Activated CD4-positive, alpha-beta T cell treated with anti-CD3 and anti-CD28 coated beads, Interleukin-2, amount 50 U/mL, for 4 hours (primary cell): ENCODE data around the gene RTN4.
A peak's percentile ranks its signal among the peaks of the same experiment; 100 is the strongest.

ENCODE experiments used
- DNase-seq, 2 experiments: peaks; one replicate each; pipeline ENCODE4 v3.0.0-alpha.2; 2020

RTN4 gene

DNA sequence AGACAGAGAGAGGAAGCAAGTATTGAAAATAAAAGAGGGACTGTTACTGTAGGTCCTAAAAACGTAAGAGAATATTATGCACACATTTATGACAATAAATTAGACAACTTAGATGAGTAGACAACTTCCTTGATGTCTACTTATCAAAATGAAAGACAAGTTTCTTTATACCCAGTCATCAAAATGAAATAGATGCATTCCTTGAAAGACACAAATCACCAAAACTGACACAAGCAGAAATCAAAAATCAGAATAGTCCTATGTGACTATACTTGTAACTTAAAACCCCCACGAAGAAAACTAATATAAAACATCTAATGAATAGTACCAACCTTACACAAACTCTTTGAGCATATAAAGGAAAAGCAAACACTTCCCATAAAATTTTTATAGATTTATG, 14.5 kb downstream of the RTN4 start:
- no peak for DNase-seq

DNA sequence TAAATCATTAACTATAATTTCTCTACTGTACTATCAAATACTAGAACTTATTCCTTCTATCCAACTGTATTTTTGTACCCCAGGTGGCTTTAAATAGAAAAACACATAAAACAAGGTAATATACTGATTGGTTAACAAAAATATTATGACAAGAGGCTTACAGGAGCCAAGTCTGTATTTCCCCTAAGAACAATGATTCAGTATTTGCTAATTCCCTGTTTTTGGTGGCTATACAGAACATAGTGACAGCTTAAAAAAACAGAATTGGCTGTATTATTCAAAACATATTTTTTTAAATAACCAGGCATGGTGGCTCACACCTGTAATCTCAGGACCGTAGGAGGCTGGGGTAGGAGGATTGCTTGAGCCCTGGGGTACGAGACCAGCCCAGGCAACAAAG, 16.3 kb downstream of the RTN4 start:
- DNase-seq, result no peak

DNA sequence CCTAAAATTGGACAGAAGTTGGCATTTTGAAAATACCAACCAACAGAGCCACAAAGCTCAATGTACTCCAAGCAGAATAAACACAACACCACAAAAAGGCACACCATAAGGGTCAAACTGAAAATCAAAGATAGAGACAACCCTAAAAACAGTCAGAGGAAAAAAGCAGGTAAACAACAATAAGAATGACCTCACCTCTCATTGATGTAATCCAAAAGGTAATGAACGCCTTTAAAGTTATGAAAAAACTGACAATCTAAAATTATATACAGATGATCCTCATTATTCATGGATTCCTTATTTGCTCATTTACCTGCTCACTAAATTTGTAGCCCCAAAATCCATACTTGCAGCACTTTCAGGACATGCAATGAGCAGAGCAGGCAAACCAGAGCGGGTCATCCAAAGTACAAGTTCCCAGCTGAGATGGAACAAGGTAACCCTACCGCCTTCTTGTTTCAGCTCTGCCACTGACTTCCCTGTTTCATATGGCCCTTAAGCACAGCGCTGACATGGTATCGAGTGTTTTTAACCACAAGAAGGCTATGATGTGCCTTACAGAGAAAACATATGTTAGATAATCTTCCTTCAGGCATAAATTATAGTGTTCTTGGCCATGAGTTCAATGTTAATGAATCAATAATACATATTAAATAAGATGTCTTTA, 17.0 kb downstream of the RTN4 start:
- no peak for DNase-seq

DNA sequence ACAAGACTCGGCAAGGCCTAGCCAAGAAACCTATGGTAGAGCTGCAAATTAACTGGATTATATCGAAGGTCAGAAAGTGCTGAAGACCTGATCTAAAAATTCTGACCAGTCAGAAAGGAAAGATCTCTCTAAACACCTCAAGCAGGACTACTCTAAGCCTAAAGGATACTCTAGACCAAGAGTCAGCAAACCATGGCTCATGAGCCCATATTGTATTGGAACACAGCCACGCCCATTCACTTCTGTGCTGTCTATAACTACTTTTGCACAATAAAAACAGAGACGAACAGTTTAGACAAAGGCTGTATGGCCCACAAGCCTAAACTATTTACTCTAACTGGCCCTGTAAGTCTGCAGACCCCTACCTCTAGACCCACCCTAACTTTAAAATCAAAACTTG, 18.7 kb downstream of the RTN4 start:
- no peak for DNase-seq

DNA sequence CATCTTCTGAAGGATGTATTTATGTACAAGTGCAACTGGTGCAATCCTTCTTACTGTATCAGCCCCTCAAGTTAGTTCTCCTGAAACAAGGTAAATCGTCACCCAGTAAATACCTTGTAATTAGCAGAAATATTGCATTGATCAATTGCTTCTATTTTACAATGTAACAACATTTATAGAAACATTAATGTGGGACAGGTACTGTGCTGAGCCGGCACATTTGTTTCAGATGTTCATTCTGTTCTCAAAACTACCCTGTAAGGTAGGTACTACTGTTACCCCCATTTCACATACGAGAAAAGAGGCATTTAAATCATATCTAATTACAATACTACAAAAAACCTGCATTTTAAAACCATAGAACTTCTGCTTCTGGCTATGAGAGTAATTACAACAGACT, 19.5 kb downstream of the RTN4 start:
- no peak for DNase-seq

DNA sequence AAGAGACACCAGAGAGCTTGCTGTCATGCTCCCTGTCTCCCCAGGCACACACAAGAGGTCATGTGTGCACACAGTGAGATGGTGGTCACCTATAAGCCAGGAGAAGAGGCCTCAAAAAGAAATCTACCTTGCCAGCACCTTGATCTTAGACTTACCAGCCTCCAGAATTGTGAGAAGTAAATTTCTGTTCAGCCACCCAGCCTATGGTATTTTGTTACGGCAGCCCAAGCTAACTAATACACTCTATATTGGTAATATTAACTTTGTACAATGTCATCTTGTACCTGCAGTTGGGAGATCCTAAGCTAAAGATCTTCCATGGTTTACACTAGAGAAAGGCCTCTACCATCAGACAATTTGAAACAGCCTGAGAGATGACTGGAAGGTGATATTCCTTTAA, 21.2 kb downstream of the RTN4 start:
- no peak for DNase-seq

DNA sequence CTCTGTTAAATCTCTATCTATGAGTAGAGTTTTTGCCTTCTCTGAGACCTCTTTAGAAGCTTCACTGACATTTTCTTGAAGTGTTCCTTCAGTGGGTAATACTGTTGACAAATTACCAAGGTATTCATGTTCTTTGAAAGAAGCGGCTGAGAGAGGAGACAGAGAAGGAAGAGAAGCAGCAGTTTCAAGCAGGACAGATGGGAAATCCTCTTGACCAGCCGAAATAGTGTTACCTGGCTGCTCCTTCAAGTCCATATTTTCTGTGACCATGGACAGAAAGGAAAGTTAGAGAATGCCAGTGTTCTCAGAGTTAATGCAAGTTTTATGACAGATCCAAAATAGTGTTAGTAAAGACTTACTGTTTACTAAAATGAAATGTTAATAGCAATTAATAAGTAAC, 23.0 kb downstream of the RTN4 start:
- no peak for DNase-seq

DNA sequence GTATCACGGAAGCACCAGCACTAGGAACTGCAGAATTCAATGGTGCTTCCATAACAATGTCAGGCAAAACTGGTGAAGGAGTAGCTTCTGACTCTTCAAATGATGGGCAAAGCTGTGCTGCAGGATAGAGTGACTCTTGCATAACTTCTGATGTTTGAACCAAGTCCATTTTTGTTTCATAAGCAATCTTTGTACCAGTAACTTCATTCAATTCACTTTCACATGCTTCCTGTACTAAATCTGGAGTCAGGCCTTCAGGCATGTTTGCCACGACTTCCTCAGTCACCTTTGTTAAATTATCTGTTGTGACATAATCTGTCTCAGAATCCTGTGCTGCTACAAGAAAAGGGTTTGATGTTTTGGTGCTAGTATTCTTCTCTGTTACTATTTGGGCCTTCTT, 24.0 kb downstream of the RTN4 start:
- no peak for DNase-seq

DNA sequence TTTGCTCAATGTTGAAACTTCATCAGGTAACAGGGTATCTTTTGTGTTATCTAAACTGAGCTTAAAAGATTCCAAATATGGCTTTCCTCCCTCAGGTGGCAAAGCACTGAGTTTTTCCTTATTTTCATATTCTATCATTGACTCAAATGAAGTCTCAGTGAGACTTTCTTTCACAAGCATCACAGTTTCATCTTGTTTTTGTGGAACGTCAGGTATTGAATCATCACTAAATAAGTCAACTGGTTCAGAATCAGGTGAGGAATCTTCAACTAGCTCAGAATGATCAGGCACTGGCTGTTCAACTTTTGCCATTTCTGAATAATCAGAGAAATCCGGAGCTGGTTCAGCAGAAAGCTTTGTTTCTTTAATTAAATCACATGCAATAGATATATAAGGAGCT, 24.6 kb downstream of the RTN4 start:
- no peak for DNase-seq

DNA sequence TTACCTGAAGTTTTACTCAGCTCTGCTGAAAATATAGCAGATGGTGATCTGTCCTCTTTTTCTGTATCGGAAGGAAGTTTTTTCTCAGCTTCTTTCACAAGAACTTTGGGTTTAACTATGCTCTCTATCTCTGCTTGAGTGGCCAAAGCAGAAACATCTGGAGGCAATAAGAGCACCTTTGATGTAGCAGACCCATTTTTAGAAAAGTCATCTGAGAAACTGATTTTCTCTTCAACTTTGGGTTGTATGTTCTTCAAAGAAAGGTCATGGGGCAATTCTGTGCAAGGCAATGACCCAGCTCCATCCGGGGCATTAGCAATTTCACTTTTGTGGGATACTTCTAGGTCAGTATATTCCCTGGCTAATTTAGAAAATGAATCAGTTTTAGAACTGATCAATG, 25.2 kb downstream of the RTN4 start:
- no peak for DNase-seq

DNA sequence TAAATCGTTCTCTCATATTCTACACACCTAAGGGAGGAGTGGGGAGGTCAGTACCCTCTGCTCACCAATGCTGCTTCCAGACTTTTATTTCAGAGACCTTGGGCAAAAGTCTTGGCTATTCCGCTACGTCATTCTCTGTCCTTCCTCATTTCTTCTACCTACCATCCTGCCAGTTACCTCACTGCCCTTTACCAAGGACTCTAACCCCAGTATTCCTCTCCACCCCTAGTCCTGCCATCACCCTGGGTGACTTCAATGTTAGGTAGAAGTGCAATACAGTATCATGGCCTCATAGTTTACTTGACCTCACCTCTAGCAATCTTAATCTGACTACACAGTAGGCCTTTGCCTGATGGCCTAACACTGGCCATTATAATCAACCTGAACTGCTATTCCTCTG, 27.8 kb downstream of the RTN4 start:
- DNase-seq, result no peak

DNA sequence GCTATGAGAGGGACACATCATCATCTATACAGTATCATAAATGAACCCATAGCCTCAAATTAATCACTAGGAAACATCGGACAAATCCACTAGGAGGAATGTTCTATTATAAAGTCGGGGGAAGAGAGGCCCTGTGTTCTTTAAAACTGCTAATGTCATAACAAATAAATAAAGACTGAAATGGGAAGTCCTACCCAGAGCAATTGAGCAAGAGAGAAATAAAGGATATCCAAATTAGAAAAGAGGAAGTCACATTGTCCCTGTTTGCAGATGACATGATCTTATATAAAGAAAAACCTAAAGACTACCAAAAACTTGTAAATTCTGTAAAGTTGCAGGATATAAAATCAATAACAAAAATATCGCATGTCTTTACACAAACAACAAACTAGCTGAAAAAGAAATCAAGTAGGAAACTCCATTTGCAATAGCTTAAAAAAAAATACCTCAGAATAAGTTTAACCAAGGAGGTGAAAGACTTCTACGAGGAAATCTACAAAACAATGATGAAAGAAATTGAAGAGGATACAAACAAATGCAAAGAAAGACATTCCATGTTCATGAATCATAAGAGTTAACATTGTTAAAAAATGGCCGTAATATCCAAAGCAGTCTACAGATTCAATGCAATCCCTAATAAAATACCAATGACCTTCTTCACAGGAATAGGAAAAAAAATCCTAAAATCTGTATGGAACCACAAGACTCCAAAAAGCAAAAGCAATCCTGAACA, 30.6 kb downstream of the RTN4 start:
- no peak for DNase-seq

DNA sequence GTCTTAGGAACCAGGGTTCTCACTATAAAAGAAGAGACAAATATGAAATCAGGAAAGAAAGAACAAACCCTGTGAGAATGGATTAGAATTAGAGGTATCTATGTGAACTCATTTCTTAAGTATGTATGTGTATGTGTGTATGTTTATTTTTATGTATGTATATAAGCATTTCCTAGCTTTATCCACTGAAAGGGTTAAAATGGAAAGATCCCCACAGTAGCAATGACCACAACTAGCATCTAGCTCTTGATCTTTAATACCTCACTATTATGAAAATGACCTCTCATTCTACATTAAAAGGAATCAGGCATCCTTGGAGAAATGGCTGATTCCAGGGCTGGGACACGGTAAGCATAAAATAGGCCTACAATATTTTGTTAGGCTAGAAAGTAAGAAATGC, 31.6 kb downstream of the RTN4 start:
- DNase-seq, result no peak

DNA sequence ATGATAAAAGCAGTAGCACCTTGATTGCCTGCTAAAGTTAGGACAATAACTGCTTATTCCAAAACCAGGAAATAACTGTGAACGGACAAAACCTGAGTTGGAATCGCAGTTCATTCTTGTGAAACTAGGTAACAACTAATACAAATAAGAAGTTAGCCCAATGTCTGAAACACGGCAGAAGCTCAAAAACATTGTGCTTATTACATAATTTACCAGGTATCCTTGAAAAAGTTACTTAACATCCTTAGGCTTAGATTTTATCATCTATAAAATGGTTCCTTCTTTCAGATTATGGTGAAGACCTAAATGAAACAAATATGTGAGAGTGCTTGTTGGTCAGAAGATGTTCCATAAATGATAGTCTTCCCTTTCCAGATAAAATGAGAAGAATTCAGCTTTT, 32.4 kb downstream of the RTN4 start:
- DNase-seq, result no peak

DNA sequence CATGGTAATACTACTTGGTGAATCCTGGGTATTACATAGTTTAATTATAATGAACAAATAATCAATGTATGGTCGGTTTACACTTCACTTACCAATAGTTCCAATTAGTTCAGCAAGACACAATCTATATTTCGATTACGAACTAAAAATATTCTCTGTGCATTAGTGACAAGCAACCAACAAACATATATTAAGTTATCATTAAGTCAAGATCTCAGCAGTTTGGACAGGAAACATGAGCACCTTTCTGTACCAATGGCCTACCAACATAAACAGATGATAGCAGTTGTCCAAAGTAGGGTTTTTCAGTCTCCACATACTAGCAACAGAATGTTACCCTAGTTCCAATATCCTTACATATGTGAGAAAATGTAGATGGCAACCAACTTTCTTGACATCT, 32.8 kb downstream of the RTN4 start:
- no peak for DNase-seq

DNA sequence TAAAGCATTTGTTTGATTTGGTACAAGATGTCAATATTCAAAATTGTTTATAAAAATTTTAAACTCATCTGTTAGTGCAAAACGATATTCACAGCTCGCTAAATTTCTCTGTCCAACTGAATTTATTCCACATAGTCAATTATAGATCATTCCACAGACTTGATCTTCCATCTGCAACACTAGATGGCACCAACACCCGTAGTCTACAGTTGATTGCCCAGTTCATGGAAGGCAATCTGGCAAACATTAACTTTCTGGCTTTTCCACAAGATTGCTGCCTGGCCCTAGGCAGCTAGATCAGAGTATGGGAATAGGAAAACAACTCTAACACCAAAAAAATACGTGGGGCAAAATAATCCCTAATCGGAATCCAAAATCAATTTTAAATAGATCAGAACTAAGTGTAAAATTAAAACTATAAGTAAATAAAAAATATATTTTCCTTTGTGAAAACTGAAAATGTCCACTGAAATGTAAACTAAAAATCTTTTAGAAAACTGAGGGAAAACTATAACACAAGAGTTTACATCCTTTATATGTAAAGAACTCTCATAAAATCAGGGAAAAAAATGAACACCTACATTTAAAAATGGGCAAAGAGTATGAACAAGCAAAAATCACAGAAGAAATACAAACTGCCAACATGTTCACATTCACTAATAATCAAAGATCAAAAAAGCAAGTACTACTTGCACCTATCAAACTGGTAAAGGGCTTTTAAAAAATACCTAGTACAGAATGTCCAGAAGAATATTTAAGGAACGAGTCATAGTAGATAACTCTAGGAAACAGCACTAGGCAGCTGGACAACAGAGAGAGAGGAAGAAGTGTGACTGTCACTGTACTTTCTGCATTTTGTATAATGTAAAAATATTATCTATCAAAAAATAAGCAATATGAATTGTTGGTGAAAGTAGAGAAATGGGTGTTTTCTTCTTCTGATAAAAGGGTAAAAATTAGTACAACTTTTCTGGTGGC, 35.0 kb downstream of the RTN4 start:
- peak; percentile 15 to 27 for DNase-seq

DNA sequence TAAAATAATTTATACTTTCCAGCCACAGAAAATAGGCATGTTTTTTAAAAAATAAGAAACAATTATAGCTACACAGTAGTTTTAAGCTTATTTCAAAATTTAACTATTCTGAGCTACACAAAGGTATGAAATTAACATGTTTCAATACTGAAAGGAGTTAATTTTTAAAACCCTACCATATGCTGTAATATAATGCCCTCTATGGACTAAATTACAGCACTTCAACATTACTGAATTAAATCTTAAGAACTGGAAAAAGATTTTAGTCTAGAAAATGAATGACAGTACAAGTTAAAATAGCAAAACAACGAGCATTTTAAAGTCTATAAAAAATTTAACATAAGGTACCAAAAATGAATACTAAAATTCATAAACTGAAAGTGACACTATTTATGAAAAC, 36.3 kb downstream of the RTN4 start:
- DNase-seq, result no peak

DNA sequence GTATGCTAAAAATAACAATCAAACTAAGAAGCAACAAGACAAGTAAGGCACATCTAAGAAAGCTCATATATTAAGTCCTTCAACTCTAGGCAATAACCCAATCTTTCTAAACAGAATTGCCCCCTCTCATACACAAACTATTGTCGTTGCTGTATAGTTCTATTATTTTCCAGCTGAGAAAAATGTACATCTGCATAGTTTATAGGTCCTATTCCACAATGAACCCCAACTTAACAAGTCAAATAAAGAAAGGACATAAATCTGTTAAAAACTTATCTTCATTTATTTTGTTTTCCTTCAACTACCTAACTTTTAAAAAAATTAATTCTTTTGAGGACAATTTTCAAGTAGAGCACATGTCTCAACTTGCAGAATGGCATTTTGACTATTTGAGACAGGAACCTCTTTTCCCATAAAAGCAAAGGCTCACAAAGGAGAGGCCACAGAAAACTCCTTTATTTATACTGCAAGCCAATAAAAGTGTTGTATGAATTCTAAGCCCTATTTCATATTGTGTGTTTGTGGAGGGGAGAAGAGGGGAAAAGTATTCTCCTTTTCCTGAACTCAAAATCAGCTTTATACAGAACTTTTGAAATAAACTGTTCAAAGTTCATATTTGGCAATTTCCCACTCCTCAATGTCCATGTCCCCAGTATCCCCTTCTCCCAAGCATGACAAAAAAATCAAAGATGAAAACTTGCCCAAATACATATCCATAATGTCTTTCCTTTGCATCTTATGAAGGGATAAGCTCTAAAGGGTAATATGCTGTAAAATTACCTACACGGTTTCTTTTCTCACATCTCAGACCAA, 37.4 kb downstream of the RTN4 start:
- no peak for DNase-seq

DNA sequence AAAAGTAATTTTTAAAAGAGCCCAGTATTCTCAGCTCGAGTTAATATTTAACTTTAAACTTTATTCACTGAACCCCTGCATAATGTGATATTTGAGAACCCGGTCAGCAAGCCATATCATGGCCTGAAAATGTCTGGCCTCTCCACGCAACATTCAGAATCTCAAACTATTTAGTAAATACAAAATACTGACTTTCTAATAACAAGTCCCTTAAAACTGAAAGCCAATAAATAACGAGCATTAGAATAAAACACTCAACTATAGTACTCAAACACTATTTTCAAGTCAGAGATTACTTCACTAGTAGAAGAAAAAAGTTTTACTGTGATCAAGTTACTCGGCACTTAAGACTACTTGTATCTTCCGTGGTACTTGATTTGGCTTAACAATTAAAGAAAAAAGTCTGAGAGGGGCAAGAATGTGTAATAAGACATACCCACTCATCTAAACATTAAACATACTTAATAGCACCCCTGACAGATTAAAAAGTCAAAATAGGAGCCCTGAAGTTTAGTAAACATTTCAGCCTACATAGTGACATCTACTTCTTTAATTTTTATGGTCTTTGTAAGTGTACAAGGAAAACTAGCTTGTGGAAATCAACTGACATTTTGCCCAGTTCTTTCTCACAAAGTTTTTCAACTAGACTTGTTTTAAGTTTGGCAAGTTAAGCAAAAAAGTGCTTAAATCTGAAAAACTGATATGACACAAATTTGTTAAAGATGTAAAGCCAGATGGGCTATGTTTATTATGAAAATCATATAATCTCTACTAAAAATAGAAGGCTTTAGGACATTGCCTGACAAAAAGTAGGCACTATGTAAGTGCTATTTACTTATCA, 38.2 kb downstream of the RTN4 start:
- DNase-seq, result no peak

DNA sequence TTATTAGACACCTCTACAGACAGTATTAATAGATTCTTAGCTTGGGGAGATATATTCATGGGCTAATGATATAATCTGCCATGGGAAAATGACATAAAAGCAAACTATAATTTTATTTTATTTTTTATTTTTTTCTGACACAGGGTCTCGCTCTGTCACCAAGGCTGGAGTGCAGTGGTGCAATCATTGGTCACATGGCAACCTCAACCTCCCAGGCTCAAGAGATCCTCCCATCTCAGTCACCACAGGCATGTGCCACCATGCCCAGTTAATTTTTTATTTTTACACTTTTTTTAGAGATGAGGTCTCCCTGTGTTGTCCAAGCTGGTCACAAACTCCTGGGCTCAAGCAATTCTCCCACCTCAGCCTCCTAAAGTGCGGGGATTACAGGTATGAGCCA, 39.3 kb downstream of the RTN4 start:
- DNase-seq, result no peak

DNA sequence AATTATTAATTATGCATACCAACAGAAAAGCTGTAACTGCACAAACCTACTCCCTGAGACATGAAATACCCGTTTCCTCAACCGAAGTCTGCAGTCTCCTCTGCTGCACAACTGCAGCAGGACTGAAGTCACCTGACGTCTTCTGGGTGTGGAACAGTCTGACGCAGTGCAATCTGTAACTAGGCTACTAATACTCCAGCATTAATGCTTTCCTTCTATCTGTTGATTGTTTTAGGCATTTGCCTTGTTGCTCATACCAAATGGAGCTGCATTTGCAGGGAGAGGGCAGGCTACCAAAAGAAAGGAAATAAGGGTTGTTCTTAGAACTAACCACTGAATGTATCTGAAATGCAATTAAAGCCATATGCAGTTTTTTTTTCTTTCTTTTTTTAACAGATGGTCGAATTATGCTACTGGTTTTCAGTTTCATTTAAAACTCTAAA, 40.1 kb downstream of the RTN4 start:
- DNase-seq, result peak; percentile 7 to 19
